Neural cell (in vitro differentiated cells): ENCODE results near the gene SYNGR2. TPM values are rescaled to one million over a fixed set of nuclear protein-coding genes. Genes with fewer than 3 reads are reported as not detected.
A peak's percentile ranks its signal among the peaks of the same experiment; 100 is the strongest.

Experiments
- H2AFZ ChIP-seq: fragments of 200-600, 300-800 bp; sonication (generic), shearing (Covaris generic); 2 replicates; pipeline ENCODE4 v1.6.0; 2014; ENCODE audit warnings: low read depth, mild to moderate bottlenecking, antibody characterized with exemption, low read length, moderate library complexity
- H3F3A ChIP-seq: fragments of 200-600 bp; shearing (Covaris generic); 2 replicates; pipeline ENCODE4 v1.6.1; 2016; ENCODE audit warnings: mild to moderate bottlenecking, moderate library complexity, mixed read lengths, antibody characterized with exemption, low read length; ENCODE audit not compliant: insufficient read depth, poor library complexity, severe bottlenecking
- H3K27ac ChIP-seq: fragments of 200-600, 300-800 bp; sonication (generic), shearing (Covaris generic); 2 replicates; pipeline ENCODE4 v1.5.1; 2014; ENCODE audit warnings: mild to moderate bottlenecking, low read length, moderate library complexity
- H3K27me3 ChIP-seq: fragments of 300-800, 200-600 bp; sonication (generic), shearing (Covaris generic); 2 replicates; pipeline ENCODE4 v1.6.0; 2014; ENCODE audit warnings: mild to moderate bottlenecking, low read depth, low read length, moderate library complexity; ENCODE audit not compliant: insufficient read depth
- H3K36me3 ChIP-seq: fragments of 300-800, 200-600 bp; sonication (generic), shearing (Covaris generic); 2 replicates; pipeline ENCODE4 v1.5.1; 2014; ENCODE audit warnings: mild to moderate bottlenecking, antibody characterized with exemption, low read length, moderate library complexity; ENCODE audit not compliant: insufficient read depth
- H3K4me2 ChIP-seq: fragments of 300-800, 200-600 bp; sonication (generic), shearing (Covaris generic); 2 replicates; pipeline ENCODE4 v1.6.0; 2014; ENCODE audit warnings: mild to moderate bottlenecking, low read length
- H3K4me3 ChIP-seq: fragments of 300-800, 200-600 bp; sonication (generic), shearing (Covaris generic); 2 replicates; pipeline ENCODE4 v1.5.1; 2014; ENCODE audit warnings: mild to moderate bottlenecking, low read length, moderate library complexity
- H3K79me2 ChIP-seq: fragments of 200-600 bp; shearing (Covaris generic); replicated peaks from 2 replicates; pipeline ENCODE4 v1.6.0; 2014; ENCODE audit warnings: mild to moderate bottlenecking, low read length, moderate library complexity; ENCODE audit not compliant: insufficient read depth
- H3K9ac ChIP-seq: fragments of 300-800, 200-600 bp; sonication (generic), shearing (Covaris generic); 2 replicates; pipeline ENCODE4 v1.6.1; 2016; ENCODE audit warnings: mild to moderate bottlenecking, low read length, mixed read lengths
- H3K9me2 ChIP-seq: fragments of 200-600 bp; shearing (Covaris generic); 2 replicates; pipeline ENCODE4 v1.6.1; 2016; ENCODE audit warnings: mild to moderate bottlenecking, low read length, mixed read lengths; ENCODE audit not compliant: insufficient read depth
- H3K9me3 ChIP-seq: fragments of 200-600, 300-800 bp; sonication (generic), shearing (Covaris generic); 2 replicates; pipeline ENCODE4 v1.6.1; 2016; ENCODE audit warnings: mild to moderate bottlenecking, mixed run types, low read length, moderate library complexity, mixed read lengths
- H4K20me1 ChIP-seq: fragments of 200-600 bp; shearing (Covaris generic); 2 replicates; pipeline ENCODE4 v1.6.1; 2016; ENCODE audit warnings: mild to moderate bottlenecking, mixed run types; ENCODE audit not compliant: insufficient read depth
- CTCF ChIP-seq: fragments of 450-650 bp; IDR thresholded peaks from 2 replicates; pipeline ENCODE4 v1.5.1; 2014; ENCODE audit warnings: antibody characterized with exemption, mild to moderate bottlenecking, moderate library complexity; ENCODE audit not compliant: poor library complexity, severe bottlenecking
- EP300 ChIP-seq: fragments of 450-650 bp; conservative IDR thresholded peaks from 2 replicates; pipeline ENCODE4 v1.6.1; 2014; ENCODE audit warnings: antibody characterized with exemption, mild to moderate bottlenecking, moderate library complexity; ENCODE audit not compliant: poor library complexity, severe bottlenecking
- EZH2 ChIP-seq: fragments of 200-600, 300-800 bp; shearing (Covaris generic), sonication (generic); IDR thresholded peaks from 2 replicates; pipeline ENCODE4 v1.6.1; 2014; ENCODE audit warnings: antibody characterized with exemption, low read length, borderline replicate concordance, mild to moderate bottlenecking; ENCODE audit not compliant: insufficient read depth, poor library complexity, severe bottlenecking
- MXI1 ChIP-seq: fragments of 450-650 bp; conservative IDR thresholded peaks from 2 replicates; pipeline ENCODE4 v1.6.1; 2014; ENCODE audit warnings: antibody characterized with exemption, mild to moderate bottlenecking; ENCODE audit not compliant: poor library complexity, severe bottlenecking
- POLR2AphosphoS5 ChIP-seq: IDR thresholded peaks from 2 replicates; pipeline ENCODE4 v1.6.1; 2012
- RAD21 ChIP-seq: fragments of 450-650 bp; conservative IDR thresholded peaks from 2 replicates; pipeline ENCODE4 v1.6.1; 2014; ENCODE audit warnings: antibody characterized with exemption, mild to moderate bottlenecking, moderate library complexity
- REST ChIP-seq: IDR thresholded peaks from 2 replicates; pipeline ENCODE4 v1.6.1; 2012; ENCODE audit warnings: borderline replicate concordance
- SMC3 ChIP-seq: fragments of 450-650 bp; conservative IDR thresholded peaks from 2 replicates; pipeline ENCODE4 v1.6.1; 2014; ENCODE audit warnings: antibody characterized with exemption, mild to moderate bottlenecking, moderate library complexity; ENCODE audit not compliant: poor library complexity
- TAF1 ChIP-seq: IDR thresholded peaks from 2 replicates; pipeline ENCODE4 v1.6.1; 2012; ENCODE audit warnings: low read depth
- polyA plus RNA-seq: library from polyadenylated mRNA; depleted of rRNA; stranded (reverse); fragments of >200 nt; gene quantifications from 2 replicates; pipeline ENCODE4 v1.2.3, GENCODE V29; 2014

The SYNGR2 gene
- polyA plus RNA-seq, 1 donor from 2014 or later, result 3.9 TPM

DNA sequence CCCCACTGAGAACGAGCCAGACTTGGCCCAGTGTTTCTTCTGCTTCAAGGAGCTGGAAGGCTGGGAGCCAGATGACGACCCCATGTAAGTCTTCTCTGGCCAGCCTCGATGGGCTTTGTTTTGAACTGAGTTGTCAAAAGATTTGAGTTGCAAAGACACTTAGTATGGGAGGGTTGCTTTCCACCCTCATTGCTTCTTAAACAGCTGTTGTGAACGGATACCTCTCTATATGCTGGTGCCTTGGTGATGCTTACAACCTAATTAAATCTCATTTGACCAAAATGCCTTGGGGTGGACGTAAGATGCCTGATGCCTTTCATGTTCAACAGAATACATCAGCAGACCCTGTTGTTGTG lies 46.3 kb downstream of the SYNGR2 start:
- Histone ChIP-seq H3K9ac (no peak overlapping the region), H3K4me2 (no peak overlapping the region), H3K27ac (no peak overlapping the region), H3K4me3 (peak overlapping the region; percentile 77), H2AFZ (no peak overlapping the region), H3K79me2 (peaks cover 13% of the 10 kb centered on the region), H3F3A (no peaks in the 10 kb centered on the region), H3K9me3 (no peaks in the 10 kb centered on the region), H3K9me2 (no peaks in the 10 kb centered on the region), H3K36me3 (no peaks in the 10 kb centered on the region), H3K27me3 (no peaks in the 10 kb centered on the region), H4K20me1 (no peaks in the 10 kb centered on the region)
- TF ChIP-seq MXI1 (no peak), CTCF (no peak), RAD21 (no peak), TAF1 (no peak), REST (no peak), EZH2 (no peak), SMC3 (no peak), POLR2AphosphoS5 (no peak), EP300 (no peak)

DNA sequence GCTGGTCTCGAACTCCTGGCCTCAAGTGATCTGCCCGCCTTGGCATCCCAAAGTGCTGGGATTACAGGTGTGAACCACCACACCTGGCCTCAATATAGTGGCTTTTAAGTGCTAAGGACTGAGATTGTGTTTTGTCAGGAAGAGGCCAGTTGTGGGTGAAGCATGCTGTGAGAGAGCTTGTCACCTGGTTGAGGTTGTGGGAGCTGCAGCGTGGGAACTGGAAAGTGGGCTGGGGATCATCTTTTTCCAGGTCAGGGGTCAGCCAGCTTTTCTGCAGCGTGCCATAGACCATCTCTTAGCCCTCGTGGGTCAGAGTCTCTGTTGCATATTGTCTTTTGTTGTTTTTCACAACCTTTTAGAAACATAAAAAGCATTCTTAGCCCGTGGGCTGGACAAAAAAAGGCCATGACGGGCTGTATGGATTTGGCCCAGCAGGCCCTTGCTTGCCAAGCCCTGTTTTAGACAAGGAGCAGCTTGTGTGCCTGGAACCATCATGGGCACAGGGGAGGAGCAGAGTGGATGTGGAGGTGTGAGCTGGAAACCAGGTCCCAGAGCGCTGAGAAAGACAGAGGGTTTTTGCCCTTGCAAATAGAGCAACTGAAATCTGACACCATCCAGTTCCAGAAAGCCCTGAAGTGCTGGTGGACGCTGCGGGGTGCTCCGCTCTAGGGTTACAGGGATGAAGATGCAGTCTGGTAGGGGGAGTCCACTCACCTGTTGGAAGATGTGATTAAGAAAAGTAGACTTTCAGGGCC lies 51.2 kb downstream of the SYNGR2 start:
- Histone ChIP-seq H3K27ac (no peak overlapping the region), H3K9me2 (no peaks in the 10 kb centered on the region), H3F3A (no peaks in the 10 kb centered on the region), H3K9me3 (no peaks in the 10 kb centered on the region), H3K36me3 (no peaks in the 10 kb centered on the region), H2AFZ (no peak overlapping the region), H4K20me1 (no peaks in the 10 kb centered on the region), H3K79me2 (peaks cover 8% of the 10 kb centered on the region), H3K4me3 (no peak overlapping the region), H3K9ac (no peak overlapping the region), H3K4me2 (no peak overlapping the region), H3K27me3 (no peaks in the 10 kb centered on the region)
- no peak for TF ChIP-seq SMC3
- TF ChIP-seq MXI1, result no peak
- no peak for TF ChIP-seq REST
- TF ChIP-seq TAF1, result no peak
- TF ChIP-seq POLR2AphosphoS5, result no peak
- no peak for TF ChIP-seq EZH2
- TF ChIP-seq CTCF, result no peak
- no peak for TF ChIP-seq RAD21
- TF ChIP-seq EP300, result no peak
